DLD1 (cell line): ENCODE results near the gene FRMD4B.
"Not testable (repeated sequence)": the region's sequence is repeated elsewhere in the genome, so short reads cannot be mapped to it uniquely, and the experiment has no call there.

Experiments
- in situ Hi-C: cut with HindIII; loops from 2 replicates; pipeline ENCODE4 v1.10.0; 2017; ENCODE audit warnings: low sequenced_read_pairs

FRMD4B gene

GRCh38 chr3:69292959-69293574 is 92.8 kb downstream of the FRMD4B start:
- in situ Hi-C loops = no loop called here

GRCh38 chr3:69292185-69292584 is 93.7 kb downstream of the FRMD4B start:
- in situ Hi-C loops = no loop called here

- in situ Hi-C loops = no loop called here
Observed at GRCh38 chr3:69290430-69290829, 95.5 kb downstream of the FRMD4B start.

DNA sequence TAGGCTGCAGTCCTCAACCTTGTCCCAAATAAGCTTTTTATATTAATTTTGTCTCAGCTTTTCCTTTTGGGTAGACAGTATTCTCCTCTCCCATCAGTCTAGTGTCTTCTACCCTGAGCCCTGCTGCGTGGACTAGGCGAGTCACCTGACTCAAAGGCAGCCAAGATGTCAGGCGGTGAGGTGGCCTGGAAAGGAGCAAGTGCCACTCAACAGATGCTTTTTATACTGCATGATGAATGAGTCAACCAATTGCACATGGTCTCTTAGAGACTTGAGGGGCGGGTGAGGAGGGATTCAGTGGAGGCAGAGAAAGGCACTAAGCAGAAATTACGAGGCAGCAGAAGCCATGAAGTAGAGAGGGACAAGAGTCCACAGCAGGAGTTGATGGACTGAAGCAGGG is 95.9 kb downstream of the FRMD4B start:
- in situ Hi-C loops = no loop called here

DNA sequence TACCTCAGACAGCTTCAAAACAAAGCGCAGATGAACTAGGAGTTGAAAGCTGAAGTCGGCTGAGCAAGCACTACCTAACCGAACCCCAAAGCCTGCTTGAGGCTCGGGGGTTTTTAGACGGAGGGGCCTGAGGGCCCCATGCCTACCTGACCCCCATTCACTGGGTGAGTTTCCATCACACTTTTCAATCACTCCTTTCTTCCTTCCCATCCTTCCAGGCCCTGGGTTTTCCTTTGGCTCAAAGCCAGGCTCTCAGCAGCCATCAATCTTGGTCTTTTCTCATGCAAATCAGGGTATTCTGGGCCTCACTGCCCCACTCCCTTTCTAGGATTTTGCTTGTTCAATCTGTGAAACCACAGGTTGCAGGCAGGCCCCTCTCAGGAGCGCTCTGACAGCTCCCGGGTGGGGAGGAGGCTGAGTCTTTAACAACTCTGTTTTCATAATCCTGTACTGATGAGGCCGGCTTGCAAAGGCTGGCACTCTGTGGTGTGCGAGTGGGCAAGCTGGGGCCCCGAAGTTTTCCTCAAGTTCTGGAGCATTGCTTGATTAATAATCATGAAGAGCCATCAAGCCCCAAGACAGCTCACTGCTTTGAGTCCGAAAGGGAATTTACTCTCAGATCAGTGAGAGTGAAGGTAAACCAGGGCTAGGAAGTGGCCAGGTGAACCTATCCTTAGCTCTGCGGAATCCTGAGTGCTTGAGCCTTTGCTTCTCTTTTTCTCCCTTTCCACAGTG is 97.6 kb downstream of the FRMD4B start:
- in situ Hi-C loops = no loop called here

- in situ Hi-C loops = no loop called here
Observed at GRCh38 chr3:69283913-69284611, 101.8 kb downstream of the FRMD4B start.

- in situ Hi-C loops = no loop called here
Observed at GRCh38 chr3:69283496-69283895, 102.4 kb downstream of the FRMD4B start.

- in situ Hi-C loops = no loop called here
Observed at GRCh38 chr3:69282181-69282580, 103.7 kb downstream of the FRMD4B start.

- in situ Hi-C loops = not testable (repeated sequence)
Observed at GRCh38 chr3:69277403-69277802, 108.5 kb downstream of the FRMD4B start.

DNA sequence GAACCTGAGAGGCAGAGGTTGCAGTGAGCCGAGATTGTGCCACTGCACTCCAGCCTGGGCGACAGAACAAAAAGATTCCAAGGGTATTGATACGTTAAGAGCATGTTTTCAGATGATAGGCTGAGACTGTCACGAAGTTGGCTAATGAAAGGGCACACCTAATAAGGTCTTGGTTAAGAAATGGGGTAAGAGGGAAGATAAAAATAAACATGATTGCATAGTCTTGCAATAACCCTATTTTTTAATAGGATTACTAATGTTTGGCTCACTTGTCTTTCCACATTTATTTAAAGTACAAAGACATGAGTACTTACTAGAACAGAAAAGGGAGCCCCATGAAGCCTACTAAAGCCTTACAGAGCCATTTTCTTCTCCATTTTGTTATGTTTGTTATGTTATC is 109.0 kb downstream of the FRMD4B start:
- in situ Hi-C loops = no loop called here

DNA sequence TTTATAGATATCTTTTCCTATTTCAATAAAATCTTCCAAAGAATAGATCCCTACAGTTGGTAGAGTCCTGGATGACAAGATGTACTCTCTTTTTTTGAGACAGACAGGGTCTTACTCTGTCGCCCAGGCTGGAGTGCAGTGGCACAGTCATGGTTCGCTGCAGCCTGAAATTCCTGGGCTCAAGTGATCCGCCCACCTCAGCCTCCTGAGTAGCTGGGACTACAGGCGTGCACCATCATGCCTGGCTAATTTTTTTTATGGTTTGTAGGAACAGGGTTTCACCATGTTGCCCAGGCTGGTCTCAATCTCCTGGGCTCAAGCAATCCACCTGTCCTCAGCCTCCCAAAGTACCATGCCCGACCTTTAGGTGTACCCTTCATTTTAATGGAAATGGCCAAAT is 109.7 kb downstream of the FRMD4B start:
- in situ Hi-C loops = not testable (repeated sequence)

GRCh38 chr3:69273896-69274295 is 112.0 kb downstream of the FRMD4B start:
- in situ Hi-C loops = no loop called here

DNA sequence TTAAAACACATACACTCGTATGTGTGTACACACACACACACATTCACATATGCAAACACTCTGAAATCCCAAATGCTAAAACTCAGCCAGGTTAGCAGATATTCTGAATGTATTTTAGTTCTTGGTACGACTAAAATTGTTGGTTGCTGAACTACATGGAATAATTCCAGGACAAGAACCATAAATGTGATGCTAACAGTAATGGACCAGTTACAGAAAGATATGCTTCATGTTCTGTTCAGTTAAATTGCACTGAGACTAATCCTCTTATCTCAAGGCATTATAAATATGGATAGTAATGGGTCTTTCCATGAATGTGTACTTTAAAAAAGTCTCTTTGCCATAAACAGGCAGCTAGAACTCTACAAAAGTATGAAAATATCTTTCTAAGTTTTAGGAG is 113.3 kb downstream of the FRMD4B start:
- in situ Hi-C loops = no loop called here

DNA sequence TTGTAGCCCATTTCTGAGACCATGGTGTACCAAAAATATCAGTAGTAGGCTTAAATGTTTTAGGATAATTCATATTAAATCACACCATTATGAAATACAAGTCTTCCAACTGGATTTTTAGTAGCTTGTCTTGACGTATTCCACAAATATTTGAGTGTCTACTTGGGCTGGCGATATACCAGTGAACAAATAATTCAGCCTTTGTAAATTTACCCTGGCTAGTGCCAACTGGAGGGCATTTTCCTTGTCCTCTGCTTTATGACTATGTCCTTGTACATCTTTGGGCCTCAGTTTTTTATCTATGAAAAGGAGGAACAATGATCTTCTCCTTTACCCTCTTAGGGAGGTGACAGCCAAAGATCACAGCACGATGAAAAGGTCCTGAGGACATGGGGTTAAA is 114.8 kb downstream of the FRMD4B start:
- in situ Hi-C loops = no loop called here

- in situ Hi-C loops = no loop called here
Observed at GRCh38 chr3:69266585-69266984, 119.3 kb downstream of the FRMD4B start.

DNA sequence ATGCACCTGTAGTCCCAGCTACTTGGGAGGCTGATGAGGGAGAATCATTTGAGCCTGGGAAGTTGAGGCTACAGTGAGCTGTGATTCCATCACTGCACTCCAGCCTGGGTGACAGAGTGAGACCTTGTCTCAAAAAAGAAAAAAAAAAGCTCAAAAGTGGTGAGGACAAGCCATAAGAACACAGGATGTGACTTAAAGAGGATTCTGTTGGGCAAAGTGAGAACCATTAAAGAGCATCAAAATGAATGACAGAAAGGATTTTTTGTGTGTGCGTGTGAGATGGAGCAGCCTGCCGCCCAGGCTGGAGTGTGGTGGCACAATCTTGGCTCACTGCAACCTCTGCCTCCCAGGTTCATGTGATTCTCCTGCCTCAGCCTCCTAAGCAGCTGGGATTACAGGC is 119.8 kb downstream of the FRMD4B start:
- in situ Hi-C loops = not testable (repeated sequence)

DNA sequence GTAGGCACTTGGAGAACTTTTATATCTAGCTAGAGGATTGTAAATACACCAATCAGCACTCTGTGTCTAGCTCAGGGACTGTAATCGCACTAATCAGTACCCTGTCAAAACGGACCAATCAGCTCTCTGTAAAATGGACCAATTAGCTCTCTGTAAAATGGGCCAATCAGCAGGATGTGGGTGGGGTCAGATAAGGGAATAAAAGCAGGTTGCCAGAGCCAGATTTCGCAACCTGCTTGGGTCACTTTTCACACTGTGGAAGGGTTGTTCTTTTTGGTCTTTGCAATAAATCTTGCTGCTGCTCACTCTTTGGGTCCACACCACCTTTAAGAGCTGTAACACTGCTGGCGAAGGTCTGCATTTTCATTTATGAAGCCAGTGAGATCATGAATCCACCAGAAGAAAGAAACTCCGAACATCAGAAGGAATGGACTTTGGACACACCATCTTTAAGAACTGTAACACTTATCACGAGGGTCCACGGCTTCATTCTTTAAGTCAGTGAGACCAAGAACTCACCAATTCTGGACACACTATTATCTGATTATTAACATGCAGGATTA is 125.0 kb downstream of the FRMD4B start:
- in situ Hi-C loops = not testable (repeated sequence)

DNA sequence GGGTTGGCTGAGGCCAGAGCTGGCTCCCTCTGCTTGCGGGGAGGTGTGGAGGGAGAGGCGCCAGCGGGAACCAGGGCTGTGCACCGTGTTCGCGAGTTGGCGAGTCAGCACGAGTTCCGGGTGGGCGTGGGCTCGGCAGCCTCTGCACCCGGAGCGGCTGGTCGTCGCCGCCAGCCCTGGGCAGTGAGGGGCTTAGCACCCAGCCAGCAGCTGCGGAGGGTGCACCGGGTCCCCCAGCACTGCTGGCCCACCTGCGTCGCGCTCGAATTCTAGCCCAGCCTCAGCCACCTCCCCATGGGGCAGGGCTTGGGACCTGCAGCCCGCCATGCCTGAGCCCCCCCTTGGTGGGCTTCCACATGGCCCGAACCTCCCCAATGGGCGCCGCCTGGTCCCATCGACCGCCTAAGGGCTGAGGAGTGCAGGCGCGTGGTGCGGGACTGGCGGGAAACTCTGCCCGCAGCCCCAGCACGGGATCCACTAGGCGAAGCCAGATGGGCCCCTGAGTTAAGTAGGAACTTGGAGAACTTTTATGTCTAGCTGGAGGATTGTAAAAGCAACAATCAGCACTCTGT is 125.6 kb downstream of the FRMD4B start:
- in situ Hi-C loops = no loop called here

DNA sequence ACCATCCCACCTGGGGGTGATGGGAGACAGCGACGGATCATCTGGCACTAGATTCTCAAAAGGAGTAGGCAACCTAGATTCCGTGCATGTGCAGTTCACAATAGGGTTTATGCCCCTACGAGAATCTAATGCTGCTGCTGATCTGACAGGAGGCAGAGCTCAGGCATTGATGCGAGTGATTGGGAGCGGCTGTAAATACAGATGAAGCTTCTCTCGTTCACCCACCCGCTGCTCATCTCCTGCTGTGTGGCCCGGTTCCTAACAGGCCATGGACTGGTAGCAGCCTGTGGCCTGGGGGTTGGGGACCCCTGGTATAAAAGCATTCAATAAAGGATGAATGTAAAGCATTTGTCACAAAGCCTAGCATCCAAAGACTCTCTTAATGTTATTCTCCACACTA is 126.8 kb downstream of the FRMD4B start:
- in situ Hi-C loops = no loop called here

DNA sequence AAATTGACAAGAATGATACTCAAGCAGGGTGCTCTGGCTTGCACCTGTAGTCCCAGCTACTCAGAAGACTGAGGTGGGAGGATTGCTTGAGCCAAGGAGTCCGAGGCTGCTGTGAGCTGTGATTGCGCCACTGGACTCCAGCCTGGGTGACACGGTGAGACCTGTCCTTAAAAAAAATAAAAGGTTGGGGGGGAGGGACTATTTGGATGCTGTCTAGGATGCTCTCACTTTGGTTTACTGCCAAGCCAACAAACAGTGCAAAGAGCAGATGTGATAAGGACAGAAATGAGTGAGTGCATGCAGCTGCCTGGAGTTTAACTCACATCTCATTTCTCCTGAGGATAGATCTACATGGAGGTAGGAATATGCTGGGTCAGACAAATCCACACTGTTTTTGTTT is 130.0 kb downstream of the FRMD4B start:
- in situ Hi-C loops = no loop called here

- in situ Hi-C loops = no loop called here
Observed at GRCh38 chr3:69254351-69254750, 131.5 kb downstream of the FRMD4B start.
